CD4-positive, alpha-beta T cell treated with Interleukin-17A for 1 hour (primary cell): Measurements from ENCODE around the gene GRIA4.

Source experiments
- DNase-seq: peaks from one replicate; pipeline ENCODE4 v3.0.0-alpha.2; 2020

Gene GRIA4

DNA sequence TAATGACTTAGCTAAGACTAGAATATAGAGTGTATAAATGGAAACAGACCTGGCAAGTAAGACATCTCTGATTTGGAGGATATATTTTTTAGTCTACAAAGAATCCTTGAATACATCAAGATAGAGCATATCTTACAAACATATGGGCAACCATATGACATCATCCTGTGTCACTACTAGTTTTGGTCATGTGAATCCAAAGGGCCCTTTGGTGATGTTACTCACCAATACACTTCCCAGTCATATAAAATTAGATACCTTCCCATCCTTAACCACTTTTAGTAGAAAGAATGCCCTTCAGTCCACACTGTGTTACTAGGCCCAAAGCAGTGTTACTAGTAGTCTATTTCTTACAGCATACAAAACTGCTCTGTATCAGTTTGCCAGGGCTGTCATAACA is 31.6 kb downstream of the GRIA4 start:
- DNase-seq = no peak

DNA sequence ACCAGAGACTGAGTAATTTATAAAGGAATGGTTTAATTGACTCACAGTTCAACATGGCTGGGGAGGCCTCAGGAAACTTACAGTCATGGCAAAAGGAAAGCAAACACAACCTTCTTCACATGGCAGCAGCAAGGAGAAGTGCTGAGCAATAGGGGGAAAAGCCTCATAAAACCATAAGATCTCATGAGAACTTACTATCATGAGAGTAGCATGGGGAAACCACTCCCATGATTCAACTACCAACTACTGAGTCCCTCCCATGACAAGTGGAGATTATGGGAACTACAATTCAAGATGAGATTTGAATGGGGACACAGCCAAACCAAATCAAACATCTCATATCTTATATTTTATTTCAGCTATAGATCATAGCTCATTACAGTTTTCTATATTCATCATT is 33.0 kb downstream of the GRIA4 start:
- DNase-seq = no peak

DNA sequence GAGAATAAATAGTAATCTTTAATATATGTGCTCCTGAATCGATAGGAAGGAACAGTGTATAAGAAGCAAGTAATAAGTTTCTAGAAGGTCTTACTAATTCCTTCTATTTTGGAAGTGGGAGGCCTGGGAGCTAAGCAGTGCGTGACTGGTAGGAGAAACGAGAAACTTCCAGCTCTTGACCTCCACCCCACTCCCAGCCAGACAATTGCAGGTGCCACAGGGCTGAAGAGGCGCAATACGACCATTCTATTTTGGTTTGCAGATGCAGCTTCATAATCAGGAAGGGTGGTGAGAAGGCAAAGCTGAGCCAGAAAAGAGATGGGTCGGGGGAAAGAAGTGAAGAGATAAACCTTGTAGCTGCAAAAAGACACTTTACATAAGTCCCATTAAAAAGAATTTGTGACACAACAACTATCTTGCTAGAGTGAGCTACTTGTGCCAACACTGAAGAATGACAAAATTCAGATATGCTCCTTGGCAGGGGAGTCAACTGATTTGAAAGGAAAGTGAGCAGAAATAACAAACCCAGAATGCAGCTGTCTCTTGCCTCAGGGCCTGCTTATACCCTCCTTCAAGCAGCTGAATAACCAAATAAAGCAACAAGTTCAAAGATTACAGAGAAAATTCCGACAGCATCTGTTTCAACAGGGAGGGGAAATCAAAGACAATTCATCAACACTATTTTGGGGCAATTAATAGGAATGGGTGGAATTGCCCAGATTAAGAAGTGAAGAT is 35.1 kb downstream of the GRIA4 start:
- DNase-seq = no peak

DNA sequence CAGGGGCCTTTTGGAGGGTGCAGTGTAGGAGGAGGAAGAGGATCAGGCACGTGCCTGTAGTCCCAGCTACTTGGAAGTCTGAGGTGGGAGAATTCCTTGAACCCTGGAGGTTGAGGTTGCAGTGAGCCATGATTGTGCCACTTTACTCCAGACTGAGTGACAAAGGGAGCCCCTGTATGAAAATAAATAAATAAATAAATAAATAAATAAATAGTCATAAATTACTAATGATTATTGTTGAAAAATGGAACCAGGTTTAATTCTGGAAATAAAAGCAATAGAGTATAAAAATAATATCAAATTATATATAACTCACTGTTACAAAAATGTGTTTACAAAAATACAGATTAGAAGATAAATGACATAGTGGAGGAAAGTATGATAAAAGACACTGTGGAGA is 37.9 kb downstream of the GRIA4 start:
- DNase-seq = no peak

DNA sequence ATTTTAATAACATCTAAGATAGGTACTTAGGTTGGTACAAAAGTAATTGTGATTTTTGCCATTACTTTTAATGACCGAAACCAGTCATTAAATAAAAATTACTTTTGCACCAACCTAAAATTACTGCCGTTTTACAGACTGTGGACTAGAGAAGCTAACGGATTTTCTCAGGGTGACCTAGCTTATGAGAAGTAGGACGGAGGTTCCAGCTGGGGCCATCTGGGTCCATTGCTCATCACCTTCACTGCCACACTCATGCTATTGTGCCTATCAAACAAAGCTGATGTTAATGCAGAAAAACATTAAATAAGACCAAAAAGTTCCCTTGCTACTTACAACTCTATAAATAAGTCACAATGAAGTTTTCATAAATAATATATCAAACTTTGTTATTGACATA is 38.9 kb downstream of the GRIA4 start:
- no peak for DNase-seq

DNA sequence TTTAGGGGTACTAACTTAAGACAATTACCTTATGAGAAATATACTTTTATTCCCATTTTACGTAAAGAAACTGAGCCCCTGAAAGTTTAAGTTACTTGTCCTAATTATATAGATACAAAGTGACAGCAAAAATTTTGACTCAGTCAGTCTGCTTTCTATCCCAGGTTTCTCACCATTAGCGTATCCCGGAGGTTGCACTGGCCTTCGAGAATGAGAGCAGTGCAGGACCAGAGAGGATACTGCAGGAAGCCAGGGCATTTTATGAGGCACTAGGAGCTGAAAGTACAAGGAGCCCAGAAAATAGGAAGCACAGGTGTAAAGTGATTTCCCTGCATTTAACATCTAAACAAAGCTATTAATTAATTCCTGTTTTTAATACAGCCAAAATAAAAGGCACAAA is 55.4 kb downstream of the GRIA4 start:
- DNase-seq = no peak

DNA sequence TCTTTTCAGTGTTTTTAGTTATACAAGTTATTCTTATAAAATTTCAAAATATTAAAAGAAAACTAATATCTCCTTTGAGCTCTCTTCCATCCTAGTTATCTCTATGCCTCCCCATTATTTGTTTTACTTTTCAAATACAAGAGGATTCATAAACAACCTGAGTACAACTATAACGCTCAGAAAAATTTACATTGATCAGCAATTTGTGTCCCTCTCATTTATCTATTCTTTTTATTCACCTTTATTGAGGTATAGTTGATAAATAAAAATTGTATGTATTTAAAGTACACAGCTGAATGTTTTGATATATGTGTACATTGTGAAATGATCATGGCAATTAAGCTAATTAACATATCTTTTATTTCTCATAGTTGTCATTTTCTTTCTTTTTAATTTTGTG is 57.6 kb downstream of the GRIA4 start:
- DNase-seq = no peak

DNA sequence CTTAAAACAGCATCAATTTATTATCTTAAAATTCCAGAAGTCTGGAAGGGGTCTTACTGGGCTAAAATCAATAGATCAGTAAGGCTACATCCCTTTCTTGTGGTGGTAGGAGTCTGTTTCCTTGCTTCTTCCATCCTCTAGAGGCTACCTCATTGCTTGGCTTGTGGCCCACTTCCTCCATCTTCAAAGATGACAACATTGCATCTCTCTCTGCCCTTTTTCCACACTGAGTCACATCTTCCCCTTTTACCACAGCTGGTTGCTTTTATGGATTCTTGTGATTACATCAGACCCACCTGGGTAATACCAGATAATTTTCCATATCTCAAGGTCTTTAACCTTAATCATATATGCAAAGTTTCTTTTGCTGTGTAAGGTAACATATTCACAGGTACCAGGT is 60.9 kb downstream of the GRIA4 start:
- DNase-seq = no peak

DNA sequence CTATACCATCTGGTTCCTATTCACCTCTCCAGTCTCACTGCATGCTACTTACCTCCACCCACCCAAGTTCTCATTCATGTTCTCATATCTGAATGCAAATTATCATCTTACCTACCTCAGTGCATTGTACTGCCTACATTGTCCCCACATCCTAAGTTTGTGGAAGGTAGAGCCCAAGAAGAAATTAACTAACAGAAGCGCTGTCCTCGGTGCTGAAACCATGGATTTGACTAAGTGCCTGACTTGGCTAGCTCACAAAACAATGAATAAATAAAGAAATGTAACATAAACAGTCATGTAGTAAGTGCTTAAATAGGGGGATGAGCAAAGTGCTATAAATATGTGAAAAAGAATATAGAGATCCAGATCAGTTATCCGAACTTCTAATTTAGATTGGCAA is 63.2 kb downstream of the GRIA4 start:
- DNase-seq = no peak

DNA sequence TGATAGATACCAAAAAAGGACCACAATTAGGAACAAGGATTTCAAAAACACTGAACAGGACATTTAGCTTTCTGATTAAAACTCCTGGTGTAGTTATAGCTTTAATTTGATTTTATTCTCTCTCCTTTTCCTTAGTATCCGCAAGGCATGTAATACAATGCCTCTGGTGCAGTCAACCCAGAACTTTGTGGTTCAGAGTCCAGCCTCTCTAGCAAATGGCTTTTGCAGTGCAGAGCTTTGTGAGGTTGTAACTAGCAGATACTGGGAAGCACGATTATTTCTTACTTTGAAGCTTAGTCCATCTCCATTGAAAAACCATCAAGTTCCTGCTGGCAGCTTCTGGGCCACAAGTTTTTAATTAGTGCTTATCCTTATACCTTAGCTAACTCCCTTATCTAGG is 79.8 kb downstream of the GRIA4 start:
- no peak for DNase-seq

DNA sequence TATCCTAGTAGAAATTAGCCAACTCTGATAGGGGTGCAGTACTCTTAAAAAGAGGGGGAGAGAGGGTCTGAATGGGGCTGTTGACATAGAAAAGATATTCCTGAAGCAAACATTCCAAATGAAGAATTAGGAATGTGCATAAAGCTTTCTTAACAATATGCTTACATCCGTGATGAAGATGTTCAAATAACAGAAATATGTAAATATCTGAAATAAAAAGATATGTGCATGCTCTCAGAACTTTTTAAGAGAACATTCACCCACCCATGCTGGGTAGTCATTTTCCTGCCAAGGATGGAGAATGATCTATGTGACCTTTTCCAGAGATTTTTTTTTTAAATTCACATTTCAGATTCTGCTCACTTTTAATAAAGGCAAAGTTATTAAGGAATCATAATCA is 80.6 kb downstream of the GRIA4 start:
- DNase-seq = no peak

DNA sequence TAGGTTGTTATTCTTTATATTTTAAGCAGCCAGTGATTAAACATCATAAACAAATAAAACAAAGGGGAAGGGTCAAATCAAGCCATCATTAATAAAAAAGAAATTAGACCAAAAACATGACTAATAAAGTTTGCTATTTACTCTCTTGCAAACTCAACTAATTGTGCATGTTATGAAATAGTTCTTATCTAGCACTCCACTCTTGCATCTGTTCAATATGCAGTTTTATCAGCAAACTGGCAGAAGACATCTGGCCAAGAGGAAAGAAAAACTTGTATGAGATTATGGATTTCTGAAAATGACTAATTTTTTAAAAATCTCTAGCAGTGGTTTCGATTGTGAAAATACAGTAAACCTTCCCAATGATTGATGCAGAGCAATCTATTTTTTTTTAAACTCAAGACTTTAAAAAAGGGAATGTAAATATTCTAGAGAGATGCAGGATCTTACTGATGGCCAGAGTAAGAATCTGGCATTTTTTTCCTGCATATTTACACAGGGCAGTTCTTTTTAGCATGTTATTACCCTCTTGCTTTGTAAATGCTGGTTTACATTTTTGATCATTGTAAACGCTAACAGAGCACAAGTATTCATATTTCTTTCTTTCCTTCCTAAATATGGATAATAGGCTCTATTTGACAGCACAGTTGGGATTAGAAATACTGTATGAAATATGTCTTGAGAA is 83.3 kb downstream of the GRIA4 start:
- DNase-seq = no peak

DNA sequence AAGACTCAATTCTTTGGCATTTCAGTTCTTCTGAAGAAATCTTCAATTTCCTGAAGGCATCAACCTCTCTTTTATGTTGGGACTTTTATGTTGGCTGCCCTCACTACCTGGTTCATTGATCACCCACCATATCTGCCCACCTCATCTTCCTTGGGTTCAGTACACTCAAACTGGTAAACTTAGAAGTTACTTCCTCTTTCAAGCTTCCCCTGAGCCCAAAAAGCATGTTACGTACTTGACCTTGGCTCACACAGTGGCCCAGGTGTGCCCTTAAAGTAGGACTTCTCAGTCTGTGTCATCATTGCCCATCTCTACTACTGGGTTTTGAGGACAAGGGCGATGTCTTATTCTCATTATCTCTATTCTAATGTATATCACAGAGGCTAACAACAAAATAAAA is 86.1 kb downstream of the GRIA4 start:
- no peak for DNase-seq

DNA sequence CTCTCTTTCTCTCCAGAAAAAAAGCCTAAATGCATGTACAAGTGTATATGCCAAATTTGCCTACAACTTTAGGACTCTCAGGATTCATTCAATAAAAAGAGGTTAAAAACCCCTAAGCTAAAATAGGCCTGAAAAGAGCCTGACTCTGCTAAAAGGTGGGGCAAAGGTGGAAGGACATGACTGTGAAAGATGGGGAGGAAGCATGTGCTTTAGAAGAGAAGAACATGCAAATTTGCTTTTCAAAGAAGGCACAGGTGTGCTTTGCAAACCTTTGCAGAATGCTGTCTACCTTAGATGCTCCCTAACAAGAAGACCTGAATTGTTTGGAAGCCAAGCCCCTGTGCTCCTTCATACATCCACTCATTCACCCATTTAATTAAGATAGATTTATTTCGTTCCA is 87.4 kb downstream of the GRIA4 start:
- no peak for DNase-seq

DNA sequence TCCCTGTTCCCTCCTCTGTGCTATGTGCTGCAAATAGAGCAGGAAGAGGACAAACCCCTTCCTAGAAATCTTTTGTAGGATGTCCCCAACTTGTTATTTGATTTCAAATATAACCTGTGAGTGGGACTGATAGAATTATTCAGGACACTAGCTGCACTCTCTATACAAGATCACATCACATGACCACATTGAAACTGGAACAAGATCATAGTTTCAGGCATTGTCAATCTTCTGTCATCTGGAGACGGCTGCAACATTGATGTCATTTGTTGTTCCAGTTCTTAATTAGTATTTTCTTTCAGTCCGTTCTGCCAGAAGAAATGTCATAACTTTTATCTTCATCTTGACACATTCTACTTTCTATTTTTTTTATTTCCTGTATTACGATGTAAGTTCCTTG is 89.3 kb downstream of the GRIA4 start:
- DNase-seq = no peak

DNA sequence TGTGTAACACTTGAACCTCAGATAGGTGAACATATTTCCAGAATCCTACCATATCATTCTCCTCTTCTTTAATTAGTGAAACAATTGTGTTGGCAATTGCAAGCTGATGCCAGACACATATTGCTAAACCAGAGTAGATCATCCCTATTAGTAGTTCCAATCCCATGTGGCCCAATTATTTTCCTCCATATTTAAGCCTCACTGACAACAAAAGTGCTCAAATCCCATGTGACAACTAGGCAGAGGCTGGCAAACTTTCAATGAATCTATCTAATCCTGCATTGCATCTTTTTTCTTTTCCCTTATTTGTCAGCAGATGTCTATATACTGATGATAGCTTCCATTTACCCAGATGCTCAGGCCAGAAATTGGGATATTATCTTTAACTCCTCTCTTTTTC is 90.4 kb downstream of the GRIA4 start:
- DNase-seq = no peak

DNA sequence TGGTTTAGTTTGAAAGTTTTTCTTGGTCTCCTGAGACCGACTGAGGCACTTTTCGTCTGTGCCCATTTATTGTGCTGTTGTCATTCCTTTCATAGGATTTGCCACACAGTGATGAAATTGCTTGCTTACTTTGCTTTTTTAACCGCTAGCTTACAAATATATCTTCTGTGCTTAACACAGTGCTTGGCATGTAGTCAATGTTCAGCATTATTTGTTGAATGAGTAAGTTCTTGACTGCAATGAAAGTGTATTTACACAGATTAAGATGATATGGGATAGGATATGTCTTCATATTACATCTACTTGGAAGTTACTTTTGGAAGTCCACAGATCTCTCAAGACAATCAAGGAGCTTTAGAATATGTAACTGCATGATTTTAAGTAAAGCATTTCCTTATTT is 91.2 kb downstream of the GRIA4 start:
- DNase-seq = no peak

DNA sequence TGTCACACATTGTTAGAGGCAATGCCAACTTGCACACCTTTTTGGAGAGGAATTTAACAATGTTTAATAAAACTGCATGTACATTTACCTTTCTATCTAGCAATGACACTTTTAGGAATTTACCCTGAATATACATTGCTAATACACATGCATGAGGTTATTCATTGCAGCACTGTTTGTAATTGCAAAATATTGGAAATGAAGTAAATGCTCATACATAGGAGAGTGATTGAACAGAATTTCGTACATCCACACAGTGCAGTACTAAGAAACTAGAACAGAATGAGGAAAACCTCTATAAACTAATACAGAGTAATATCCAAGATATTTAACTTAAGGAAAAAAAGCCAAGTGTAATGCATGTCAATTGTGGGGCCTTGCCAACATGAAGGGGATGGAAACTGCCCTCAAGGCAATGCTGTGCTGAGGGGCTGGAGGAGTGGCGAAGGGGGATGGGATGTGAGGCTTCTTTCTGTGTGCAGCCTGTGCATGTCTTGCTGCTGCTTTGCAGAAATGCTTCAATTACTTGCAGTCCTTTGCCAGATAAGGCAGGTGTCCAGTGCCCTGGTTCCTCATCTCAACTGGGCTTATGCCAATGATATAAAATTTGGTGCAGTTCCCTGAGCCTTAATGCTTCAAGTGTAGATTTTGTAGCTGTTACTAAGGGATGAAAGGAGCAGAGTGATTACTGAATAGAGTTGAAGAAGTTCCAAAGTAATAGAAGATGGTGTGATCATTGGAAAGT is 96.1 kb downstream of the GRIA4 start:
- DNase-seq = no peak

DNA sequence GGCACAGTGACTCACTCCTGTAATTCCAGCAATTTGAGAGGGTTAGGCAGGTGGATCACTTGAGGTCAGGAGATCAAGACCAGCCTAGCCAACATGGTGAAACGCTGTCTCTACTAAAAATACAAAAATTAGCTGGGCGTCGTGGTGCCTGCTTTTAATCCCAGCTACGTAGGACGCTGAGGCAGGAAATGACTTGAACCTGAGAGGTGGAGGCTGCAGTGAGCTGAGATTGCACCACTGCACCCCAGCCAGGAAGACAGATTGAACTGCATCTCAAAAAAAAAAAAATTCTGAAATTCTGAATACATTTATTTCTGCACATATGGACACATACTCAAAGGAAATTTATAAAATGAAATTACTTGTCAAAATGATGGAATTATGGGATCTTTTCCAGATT is 103.2 kb downstream of the GRIA4 start:
- no peak for DNase-seq

DNA sequence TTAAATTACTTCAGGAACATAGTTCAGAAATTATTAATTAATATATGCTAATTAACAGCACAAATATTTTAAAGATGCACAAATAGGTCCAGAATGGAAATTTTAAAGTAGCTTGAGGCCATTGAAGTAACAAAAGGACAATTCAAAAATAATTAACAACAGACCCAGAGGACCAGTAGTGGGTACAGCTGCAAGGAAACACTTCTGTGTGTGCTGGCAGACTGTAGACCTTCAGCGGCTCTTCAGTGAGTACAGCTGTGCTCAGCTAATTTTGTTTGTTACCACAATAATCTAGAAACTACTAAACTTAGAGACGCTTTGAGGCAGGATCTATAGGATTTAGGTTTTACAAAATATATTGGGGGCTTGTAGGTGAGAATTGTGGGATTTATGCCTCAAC is 103.8 kb downstream of the GRIA4 start:
- DNase-seq = no peak

DNA sequence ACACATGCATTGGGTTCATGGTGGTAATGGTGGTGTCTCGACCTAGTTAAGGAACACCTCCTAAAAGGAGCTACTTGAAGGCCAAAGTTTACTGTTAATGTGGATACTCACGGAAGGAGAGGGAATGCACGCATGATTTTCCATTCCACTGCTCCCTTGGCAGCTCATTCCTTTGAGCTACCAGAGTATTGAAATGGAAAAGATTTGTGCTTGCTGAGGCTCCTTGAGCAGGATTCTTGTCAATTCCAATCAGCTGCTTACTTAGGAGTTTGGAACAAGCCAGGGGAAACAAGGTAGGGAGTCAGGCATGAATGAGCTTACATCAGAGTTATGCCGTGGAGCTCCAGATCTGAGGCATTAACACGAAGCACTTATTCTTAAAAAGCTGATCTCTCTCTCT is 108.8 kb downstream of the GRIA4 start:
- DNase-seq = no peak

DNA sequence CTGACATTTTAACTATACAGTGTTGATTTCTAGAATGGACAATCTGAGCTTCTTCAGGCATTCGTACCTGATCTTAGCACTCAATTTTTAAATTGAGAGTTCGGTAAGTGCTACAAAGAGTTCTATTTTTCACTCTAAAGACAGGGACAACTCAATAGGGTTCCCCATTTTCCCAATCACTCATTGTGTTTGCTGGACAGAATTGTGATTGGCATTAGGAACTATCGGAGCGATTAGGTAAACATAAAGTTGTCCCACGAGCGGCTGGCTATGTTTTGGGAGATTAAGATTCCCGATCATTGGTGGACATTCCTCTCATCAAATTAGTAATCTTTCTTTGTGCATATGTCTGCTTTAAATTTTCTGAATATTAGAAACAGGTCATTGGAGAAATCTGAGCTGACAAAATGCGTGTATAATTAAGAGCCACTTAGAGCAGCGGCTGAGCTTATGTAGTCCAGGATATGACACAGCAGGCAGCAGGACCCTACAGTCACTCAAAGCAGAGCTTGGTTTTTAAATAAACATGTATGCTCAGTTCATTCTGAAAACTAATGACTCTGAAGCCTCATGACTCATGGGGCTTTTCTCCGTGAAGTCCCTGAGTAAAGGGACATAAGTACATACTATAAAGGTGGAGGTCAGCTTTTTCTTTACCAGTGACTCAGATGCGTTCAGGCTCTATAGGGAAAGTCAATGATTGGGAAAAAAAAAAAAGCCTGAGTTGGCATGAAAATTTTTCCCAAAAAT is 109.4 kb downstream of the GRIA4 start:
- no peak for DNase-seq

DNA sequence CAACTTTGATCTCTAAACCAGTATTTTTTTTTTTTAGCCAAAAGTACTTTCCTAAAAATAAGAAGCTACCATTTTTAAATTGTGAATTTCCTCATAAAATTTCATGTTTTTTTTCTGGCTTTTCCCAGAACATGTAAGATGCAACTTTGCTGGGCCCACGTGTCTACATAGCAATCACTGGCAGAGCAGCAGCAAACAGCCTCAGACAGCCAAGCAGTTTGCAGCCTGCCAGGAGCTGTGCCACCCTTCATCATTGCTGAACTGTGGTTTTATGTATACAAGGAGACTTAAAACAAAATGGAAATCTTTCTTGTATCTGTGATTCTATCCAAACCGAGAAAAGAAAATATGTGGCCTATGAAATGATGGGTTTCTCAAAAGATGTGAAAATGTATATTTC is 110.2 kb downstream of the GRIA4 start:
- no peak for DNase-seq

DNA sequence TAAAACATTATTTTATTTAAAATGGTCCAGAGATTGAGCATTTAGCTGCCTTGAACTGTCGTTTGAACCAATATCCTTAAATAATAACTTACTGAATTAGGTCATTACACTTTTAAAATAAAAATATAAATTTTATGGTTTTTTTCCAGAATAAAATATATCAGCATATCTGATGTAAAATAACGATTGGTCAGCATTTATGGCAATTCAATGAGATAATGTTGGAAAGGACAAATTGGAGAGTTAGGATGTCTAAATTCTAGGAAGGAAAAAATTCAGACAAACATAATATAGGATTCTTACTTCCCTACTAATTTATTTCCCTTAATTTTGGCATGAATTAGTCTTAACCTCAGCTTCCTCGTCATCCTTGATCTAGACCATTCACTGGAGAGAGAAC is 113.4 kb downstream of the GRIA4 start:
- no peak for DNase-seq
